HG03095 (cell line): ENCODE data around the gene HACD3.
"Not testable (repeated sequence)": the region's sequence is repeated elsewhere in the genome, so short reads cannot be mapped to it uniquely, and the experiment has no call there.

Experiments used
- ATAC-seq: cut with Tn5 transposase; IDR thresholded peaks from one replicate; pipeline ENCODE4 v1.9.1; 2021; ENCODE audit warnings: moderate library complexity; ENCODE audit not compliant: unreplicated experiment

HACD3 gene

DNA sequence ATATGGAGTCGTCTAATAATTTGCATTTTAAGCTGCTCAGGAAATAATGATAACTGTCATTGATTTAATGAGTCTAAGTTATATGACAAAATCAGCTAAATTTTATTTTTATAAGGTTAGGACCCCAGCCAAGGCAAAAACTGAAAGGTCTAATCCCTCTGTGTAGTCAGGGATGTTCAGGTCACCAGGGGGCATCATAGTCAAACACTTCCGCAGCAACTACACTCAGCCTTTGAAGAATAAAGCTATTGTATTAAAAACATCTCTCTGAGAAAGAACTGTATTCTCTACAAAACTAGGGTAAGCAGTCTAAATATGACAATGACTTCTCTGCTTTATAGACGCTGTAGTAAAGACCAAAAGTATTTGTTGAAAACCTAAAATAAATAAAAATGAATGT is 65.7 kb downstream of the HACD3 start:
- ATAC-seq: no peak

DNA sequence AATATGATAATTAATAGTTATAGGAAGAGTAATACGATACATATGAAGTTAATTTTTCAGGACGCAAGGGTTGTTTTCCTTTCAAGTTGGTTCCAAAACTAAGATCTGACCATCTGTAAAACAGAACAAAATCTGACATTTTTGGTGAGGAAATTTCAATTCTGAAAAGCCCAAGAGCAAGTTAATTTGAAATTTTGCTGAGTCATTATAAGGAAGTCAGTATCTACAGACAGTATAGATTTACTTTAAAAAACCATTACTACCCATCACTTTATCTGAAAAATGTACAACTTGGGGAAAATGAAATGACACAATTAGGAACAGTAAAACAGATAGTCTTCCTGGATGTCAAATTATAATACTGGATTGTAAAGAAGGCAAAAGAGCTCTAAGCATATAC is 68.2 kb downstream of the HACD3 start:
- no peak for ATAC-seq

DNA sequence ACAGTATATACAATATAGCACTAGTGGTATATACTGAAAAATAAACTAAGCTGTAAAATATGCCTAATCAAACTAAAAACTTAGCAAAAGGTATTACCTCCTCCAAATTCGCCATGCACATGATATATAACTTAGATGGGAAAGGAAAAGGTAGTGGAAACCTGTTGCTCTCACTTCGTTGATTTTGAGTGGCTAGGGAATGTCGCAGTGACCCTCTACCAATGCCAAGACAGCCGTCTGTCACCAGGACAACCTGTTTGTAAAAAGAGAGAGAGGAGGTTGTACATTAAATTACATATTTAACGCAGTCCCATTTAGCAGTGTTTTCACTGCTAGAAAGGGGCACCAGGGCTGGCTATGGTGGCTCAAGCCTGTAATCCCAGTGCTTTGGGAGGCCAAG is 69.4 kb downstream of the HACD3 start:
- ATAC-seq: no peak

DNA sequence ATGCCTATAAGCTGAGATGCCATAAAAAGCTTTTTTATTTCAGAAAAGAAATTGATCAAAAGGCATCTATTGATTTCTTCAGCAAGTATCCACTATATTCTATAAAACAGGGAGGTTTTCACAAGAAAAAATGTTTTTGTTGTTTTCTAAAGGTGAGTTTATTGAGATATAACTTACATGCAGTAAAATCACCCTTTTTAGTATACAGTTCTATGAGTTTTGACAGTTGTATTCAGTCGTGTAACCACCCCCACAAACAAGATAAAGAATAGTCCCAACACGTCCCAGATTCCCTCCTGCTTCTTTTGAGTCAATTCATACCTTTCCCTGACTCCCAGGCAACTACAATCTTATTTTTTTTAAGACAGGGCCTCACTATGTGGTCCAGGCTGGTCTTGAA is 72.9 kb downstream of the HACD3 start:
- no peak for ATAC-seq

DNA sequence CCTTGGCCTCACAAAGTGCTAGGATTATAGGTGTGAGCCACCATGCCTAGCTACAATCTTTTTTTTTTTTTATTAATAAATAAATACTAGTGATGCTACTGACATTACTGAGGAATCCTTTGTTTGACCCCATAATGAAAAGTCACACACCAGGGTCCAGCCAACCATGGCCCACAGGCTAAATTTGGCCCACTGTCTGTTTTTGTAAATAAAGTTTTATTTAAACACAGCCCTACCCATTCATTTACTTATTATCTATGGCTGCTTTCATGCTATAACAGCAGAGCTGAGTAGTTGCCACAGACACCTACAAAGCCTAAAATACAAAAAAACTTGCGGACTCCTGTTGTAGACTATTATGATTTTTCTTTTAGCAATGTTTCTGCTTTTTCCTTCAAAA is 73.3 kb downstream of the HACD3 start:
- no peak for ATAC-seq

DNA sequence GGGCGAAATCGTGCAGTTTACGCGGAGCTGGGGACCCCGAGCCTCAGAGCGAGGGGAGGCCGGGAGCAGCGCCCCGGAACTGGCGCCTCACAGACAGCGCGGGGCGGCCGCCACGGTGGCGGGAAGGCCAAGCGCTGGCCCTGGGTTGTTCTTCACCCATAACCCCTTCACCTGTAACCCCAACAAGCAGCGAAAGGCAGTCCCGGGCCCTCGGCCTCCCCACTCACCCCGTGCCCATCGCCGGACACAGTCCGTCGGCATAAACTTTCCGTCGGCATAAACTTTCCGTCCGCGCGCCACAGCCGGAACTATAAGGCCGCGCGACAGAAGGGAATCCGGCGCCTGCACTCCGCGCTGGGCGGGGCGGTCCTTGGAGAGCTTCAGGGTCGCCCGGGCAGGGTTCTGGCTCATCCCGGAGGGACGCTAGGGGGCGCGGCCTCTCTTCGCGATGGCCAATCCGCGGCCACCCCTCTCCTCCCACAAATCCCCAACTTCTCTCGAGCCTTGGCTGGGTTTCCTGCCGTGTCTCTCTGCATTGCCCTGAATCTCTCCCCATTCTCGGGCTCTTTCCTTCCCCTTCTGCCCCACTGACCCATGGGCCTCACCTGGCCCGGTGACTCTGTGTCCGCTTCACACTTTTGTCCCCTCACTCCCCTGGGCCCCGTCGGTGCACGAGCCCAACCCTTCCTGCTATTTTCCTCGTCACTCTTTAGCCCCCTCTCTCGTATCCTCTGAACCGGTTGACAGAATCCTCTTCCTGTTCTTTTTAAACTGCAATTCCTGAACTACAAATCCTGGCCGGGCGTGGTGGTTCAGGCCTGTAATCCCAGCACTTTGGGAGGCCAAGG is 80.8 kb downstream of the HACD3 start, which contains the start of gene INTS14:
Gene INTS14, minus strand, starts transcription at position 261 of the 848 bp plus-strand sequence. CDS start 3,751 bp downstream, outside the sequence.
- peak; percentile 92 for ATAC-seq

DNA sequence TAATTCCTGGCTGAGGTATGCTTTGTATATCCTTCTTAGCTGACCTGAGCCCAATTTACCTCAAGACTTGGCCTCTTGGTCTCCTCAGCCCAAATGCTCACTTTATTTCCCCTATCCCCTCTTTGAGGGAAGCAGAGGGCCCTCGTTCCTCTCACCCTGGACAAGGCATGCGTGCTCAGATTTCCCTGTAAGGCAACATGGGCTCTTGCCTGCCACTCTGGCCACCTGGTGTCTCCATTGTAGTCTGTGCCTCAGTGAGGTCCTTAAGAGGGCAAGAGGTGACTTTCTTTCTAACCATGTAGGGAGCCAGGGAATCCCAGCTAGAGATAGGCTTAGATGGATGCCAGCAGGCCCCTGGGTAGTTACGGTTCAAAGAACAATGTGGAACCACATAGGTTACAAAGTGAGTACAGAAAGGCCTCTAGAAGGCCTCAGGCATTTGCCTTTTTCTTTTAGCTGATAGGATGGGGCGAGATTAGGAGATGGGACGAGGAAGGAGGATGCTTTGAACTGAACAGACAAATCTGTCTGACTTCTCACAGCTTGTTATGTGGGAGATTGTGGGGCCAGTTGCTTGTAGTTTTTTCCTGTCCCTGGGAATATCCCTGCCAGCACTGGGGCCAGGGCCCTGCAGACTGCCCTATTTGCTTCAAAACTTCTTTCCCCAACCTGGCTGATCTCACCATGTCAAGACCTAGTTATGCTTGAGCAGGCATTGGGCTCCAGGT is 81.8 kb downstream of the HACD3 start:
- ATAC-seq: no peak

DNA sequence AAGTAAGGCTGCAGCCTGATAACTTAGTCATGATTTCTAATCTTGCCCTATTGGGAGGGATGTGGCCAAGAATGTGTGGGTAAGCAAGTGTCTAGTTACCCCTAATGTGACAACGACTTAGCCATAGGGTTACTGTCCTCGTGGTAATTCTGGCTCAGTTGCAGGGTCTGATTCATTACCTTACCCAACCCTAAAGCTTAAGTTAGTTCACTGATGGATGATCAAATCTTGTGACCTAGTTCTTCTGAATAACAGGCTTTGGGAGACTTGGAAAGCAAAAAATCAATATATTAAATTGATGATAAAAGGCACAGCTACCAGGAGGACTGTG is 82.3 kb downstream of the HACD3 start:
- ATAC-seq: no peak

DNA sequence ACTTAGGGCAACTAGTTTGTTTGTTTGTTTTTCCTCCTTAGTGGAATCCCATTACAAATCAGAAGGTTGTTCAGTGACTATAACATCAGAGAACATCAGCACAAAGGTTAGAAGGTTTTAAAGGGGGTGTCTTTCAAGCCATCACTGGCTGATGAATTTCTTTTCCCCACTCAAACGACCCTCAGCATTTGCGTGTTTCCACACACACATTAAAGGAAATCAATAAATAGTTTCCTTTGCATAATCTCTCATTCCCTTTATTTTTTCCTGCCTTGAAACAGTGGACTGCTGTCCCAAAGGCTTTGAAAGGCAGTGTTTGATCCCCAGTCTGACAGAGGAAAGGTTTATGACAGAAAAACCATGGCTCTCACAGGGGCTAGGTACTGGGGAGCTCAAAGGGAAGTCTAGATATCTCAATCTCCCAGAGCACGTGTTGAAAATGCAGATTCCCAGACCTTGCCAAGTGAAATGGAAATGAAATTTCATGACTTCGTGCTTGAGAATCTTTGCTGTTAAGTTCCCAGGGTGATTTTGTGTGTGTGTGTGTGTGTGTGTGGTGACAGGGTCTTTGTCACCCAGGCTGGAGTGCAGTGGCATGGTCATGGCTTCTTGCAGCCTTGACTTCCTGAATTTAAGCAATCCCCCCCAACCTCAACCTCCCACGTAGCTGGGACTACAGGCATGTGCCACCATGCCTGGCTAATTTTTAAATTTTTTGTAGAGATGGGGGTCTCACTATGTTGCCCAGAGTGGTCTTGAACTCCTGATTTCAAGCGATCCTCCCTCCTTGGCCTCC is 82.9 kb downstream of the HACD3 start:
- ATAC-seq: no peak

DNA sequence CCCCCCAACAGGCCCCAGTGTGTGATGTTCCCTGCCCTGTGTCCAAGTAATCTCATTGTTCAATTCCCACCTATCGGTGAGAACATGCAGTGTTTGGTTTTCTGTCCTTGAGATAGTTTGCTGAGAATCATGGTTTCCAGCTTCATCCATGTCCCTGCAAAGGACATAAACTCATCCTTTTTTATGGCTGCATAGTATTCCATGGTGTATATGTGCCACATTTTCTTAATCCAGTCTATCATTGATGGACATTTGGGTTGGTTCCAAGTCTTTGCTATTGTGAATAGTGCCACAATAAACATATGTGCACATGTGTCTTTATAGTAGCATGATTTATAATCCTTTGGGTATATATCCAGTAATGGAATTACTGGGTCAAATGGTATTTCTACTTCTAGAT is 85.6 kb downstream of the HACD3 start:
- ATAC-seq: not testable (repeated sequence)

DNA sequence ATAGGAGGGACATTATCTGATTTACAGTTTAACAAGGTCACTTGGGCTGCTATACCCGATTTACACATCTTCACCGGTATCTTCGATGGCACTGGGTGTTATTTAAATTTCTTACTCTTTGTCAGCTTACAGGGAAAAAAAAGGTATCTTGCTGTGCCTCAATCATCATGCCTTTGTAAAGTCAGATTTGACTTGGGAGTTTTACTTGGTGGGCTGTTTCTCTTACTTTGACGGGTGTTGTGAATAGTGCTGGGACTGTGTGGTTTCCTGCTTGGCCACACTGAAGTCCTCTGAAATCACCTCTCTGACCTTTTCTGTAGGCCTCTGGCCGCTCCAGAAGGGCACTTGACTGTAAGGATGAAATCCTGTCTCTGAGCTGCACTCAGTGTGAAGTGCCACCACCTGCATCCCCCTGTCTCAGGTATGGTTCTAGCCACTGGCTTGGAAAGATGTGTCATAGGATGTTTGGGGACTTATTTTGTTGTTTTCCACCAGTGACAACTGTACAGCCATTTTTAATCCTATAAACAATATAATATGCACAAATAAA is 88.4 kb downstream of the HACD3 start:
- no peak for ATAC-seq

DNA sequence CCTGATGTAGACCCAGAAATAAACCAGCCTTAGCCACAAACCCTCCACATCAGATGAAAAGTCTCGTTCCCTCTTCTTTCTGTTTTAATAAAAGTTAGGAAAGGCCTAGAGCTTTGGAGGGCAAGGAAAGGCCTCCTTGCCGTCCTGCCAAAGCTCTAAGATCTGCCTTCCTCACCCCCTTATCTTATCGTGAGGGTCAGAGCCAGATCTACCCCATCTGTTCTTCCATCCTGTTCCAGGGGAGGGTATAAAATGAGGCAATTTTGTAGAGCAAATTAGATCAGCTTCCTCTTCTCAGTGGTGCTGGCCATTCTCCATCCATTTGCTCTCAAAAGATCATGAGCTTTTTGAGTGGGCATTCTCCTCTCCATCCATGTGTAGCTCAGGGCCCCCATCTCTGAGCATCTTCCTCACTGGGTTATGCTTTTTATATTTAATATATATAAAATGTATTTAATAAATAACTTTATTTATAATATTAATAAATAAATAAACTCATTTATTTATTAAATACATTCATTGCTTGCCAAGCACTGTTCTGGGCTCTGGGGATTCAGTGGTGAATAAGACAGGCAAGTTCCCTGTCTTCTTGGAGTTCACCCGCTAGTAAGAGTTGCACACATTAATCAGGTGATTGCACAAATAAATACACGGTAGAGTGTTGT is 89.5 kb downstream of the HACD3 start:
- ATAC-seq: no peak

DNA sequence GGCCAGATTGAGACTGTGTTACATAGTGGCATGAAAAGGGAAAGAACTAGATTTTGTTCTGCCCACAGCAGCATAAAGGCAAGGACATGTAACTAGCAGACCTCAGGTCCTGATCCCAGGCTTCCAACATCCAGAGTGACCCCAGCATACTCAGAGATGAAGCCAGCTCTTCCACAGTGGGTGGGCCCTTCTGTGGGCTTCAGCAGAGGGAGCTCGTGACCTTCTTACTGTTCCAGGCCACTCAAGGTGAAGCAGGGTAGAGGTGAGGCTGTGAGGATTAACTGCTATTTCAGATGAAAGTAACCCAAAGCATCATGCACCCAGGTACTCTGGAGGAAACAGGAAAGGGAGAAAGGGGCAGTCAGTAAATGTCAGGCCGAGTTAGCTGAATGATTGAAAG is 90.6 kb downstream of the HACD3 start:
- no peak for ATAC-seq

DNA sequence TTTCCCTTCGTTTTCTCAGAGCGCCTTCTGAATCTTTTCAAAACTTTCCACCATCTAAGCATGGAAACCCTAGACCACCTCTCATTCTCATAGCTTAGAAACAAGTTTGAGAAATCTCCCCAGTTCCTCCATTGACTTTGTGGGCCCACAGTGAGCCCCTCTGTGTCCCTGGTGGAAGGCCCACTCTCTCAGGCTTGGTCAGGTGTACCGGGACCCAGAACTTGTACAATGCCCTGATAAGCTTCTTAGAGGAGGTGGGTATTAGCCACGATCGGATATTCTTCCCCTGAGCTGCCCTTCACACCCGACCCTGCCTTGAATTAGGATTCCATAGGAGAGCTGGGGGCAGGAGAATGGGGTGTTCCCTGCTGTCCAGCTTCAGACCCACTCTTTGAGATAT is 91.4 kb downstream of the HACD3 start, which contains the start of gene SLC24A1:
Gene SLC24A1, plus strand, starts transcription at position 301 of the 400 bp plus-strand sequence. CDS start 2,143 bp downstream, outside the sequence.
- ATAC-seq: no peak

DNA sequence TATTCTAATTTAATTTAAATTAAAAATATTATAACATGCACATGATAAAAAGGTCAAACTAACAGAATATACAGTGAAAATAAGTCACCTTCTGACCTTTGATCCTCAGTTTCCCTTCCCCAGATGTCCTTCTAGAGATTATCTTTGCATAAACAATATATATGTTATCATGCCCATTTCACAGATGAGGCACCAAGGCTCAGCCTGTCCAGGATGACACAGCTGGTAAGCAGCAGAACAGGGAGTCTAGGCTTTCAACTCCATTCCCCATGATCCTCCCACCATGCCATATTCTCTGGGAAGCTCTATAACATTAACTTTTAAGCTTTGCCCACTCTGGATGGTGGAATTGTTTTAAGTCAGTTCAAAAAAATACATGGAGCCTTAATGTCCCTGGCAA is 92.8 kb downstream of the HACD3 start:
- no peak for ATAC-seq

DNA sequence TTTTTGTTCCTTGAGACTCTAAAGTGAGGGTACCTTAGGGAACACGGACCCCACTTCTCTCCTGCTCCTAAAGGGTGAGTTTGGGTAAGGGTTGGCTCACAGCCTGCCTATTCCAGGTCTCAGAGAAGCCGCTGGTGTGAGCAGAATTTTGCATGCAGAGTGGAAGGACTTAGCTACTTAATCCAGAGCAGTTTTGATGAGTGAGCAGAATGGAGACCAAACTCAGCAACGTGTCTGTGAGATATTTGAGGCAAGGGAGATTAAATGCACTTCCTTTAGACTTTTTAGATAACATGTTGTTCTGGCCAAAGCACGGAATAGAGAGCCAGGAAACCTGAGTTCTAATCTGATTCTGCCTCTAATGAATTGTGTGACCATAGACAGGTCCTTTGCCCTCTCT is 96.6 kb downstream of the HACD3 start:
- ATAC-seq: no peak
